Measurements from ENCODE around the gene PLA2G5.

DNA sequence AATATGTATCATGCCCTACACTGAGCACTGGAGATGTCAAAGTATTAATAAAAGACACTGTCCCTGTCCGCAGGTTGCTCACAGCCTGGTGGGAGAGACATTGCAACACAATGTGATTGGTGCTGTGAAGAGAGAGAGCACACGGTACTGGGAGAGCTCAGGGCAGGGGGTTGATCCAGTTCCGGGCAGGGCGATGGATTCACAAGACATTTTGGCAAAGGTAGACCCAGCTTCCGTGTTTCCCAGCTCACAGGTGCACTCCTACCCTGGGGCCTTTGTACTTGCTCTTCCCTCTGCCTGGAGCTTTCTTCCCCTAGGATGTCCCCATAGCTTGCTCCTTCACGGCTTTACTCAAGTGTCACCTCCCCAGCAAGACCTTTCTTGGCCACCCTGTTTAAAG lies 1.4 kb downstream of the PLA2G5 start:
- TF ChIP-seq, protein P1, sequence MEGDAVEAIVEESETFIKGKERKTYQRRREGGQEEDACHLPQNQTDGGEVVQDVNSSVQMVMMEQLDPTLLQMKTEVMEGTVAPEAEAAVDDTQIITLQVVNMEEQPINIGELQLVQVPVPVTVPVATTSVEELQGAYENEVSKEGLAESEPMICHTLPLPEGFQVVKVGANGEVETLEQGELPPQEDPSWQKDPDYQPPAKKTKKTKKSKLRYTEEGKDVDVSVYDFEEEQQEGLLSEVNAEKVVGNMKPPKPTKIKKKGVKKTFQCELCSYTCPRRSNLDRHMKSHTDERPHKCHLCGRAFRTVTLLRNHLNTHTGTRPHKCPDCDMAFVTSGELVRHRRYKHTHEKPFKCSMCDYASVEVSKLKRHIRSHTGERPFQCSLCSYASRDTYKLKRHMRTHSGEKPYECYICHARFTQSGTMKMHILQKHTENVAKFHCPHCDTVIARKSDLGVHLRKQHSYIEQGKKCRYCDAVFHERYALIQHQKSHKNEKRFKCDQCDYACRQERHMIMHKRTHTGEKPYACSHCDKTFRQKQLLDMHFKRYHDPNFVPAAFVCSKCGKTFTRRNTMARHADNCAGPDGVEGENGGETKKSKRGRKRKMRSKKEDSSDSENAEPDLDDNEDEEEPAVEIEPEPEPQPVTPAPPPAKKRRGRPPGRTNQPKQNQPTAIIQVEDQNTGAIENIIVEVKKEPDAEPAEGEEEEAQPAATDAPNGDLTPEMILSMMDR (conservative IDR thresholded peaks at IDR 0.05; ENCODE audit: low read depth, low read length) = no peak
- TF ChIP-seq EZH2phosphoT487 (IDR thresholded peaks at IDR 0.05; ENCODE audit: borderline replicate concordance, low read length) = no peak
